Trophoblast cell (in vitro differentiated cells and primary cell): Measurements from ENCODE around the gene GRIK4.

Experiments
- DNase-seq, 2 donors: peaks; one replicate each; pipeline ENCODE4 v3.0.0-alpha.2; 2016
- H2AFZ ChIP-seq: 2 replicates; pipeline ENCODE4 v1.6.1; 2013; ENCODE audit warnings: low read length, moderate library complexity, mild to moderate bottlenecking; ENCODE audit not compliant: insufficient read depth, poor library complexity
- H2AK5ac ChIP-seq: 2 replicates; pipeline ENCODE4 v1.6.1; 2013; ENCODE audit warnings: mild to moderate bottlenecking, low read length
- H2BK120ac ChIP-seq: 2 replicates; pipeline ENCODE4 v1.6.1; 2013; ENCODE audit warnings: low read length, mild to moderate bottlenecking, moderate library complexity; ENCODE audit not compliant: insufficient read depth, poor library complexity
- H2BK12ac ChIP-seq: 2 replicates; pipeline ENCODE4 v1.6.1; 2013; ENCODE audit warnings: mild to moderate bottlenecking, low read length, moderate library complexity
- H2BK5ac ChIP-seq: 2 replicates; pipeline ENCODE4 v1.6.1; 2013; ENCODE audit warnings: low read length, low read depth, moderate library complexity, mild to moderate bottlenecking; ENCODE audit not compliant: poor library complexity
- H3K14ac ChIP-seq: 2 replicates; pipeline ENCODE4 v1.6.1; 2013; ENCODE audit warnings: mild to moderate bottlenecking, low read length
- H3K18ac ChIP-seq: 2 replicates; pipeline ENCODE4 v1.6.1; 2013; ENCODE audit warnings: mild to moderate bottlenecking, low read length
- H3K23ac ChIP-seq: 2 replicates; pipeline ENCODE4 v1.6.1; 2013; ENCODE audit warnings: low read length
- H3K27ac ChIP-seq: 2 replicates; pipeline ENCODE4 v1.5.1; 2013; ENCODE audit warnings: low read depth, mild to moderate bottlenecking, inconsistent platforms, low read length, moderate library complexity
- H3K27me3 ChIP-seq: 2 replicates; pipeline ENCODE4 v1.6.1; 2013; ENCODE audit warnings: inconsistent platforms, mild to moderate bottlenecking, low read length, moderate library complexity; ENCODE audit not compliant: insufficient read depth
- H3K36me3 ChIP-seq, 2 experiments: 1 replicate in 1 of 2; 2 replicates in 1 of 2; pipeline ENCODE4 v1.6.1; 2013; ENCODE audit warnings: low read length in 2 of 2, mild to moderate bottlenecking in 2 of 2, moderate library complexity in 1 of 2; ENCODE audit not compliant: insufficient read depth in 2 of 2, control insufficient read depth in 1 of 2
- H3K4ac ChIP-seq: 2 replicates; pipeline ENCODE4 v1.6.1; 2013; ENCODE audit warnings: low read depth, mild to moderate bottlenecking, low read length, moderate library complexity
- H3K4me1 ChIP-seq, 2 experiments: 1 replicate in 1 of 2; 2 replicates in 1 of 2; pipeline ENCODE4 v1.6.1; 2013; ENCODE audit warnings: low read length in 2 of 2, mild to moderate bottlenecking in 2 of 2, moderate library complexity in 1 of 2; ENCODE audit not compliant: insufficient read depth in 2 of 2, control insufficient read depth in 1 of 2
- H3K4me2 ChIP-seq: 2 replicates; pipeline ENCODE4 v1.6.1; 2013; ENCODE audit warnings: inconsistent platforms, mild to moderate bottlenecking, low read length, moderate library complexity
- H3K4me3 ChIP-seq: 2 replicates; pipeline ENCODE4 v1.5.1; 2013; ENCODE audit warnings: mild to moderate bottlenecking, low read depth, low read length, inconsistent platforms
- H3K79me1 ChIP-seq: one replicate; pipeline ENCODE4 v1.6.1; 2013; ENCODE audit warnings: low read length
- H3K79me2 ChIP-seq: 2 replicates; pipeline ENCODE4 v1.6.1; 2013; ENCODE audit warnings: low read length, mild to moderate bottlenecking; ENCODE audit not compliant: control insufficient read depth, insufficient read depth, poor library complexity
- H3K9ac ChIP-seq: 2 replicates; pipeline ENCODE4 v1.6.1; 2013; ENCODE audit warnings: mild to moderate bottlenecking, low read length
- H3K9me3 ChIP-seq: 2 replicates; pipeline ENCODE4 v1.6.1; 2013; ENCODE audit warnings: low read depth, mild to moderate bottlenecking, control low read depth, inconsistent platforms, low read length; ENCODE audit not compliant: insufficient read depth
- H4K12ac ChIP-seq: 2 replicates; pipeline ENCODE4 v1.6.1; 2013; ENCODE audit warnings: low read depth, mild to moderate bottlenecking, low read length, moderate library complexity
- H4K8ac ChIP-seq: 2 replicates; pipeline ENCODE4 v1.6.1; 2013; ENCODE audit warnings: low read depth, mild to moderate bottlenecking, low read length, moderate library complexity
- H4K91ac ChIP-seq: one replicate; pipeline ENCODE4 v1.6.1; 2013; ENCODE audit warnings: low read depth, mild to moderate bottlenecking, low read length, moderate library complexity
- WGBS: extraction: QIAGEN DNeasy Blood & Tissue Kit; methylation state at CpG from one replicate; pipeline ENCODE4 v1.1.7; 2013; ENCODE audit warnings: missing lambda C conversion rate; ENCODE audit not compliant: insufficient read length, insufficient coverage; ENCODE audit errors: extremely low coverage; 5-methylcytosine and 5-hydroxymethylcytosine counted together

GRIK4 gene

DNA sequence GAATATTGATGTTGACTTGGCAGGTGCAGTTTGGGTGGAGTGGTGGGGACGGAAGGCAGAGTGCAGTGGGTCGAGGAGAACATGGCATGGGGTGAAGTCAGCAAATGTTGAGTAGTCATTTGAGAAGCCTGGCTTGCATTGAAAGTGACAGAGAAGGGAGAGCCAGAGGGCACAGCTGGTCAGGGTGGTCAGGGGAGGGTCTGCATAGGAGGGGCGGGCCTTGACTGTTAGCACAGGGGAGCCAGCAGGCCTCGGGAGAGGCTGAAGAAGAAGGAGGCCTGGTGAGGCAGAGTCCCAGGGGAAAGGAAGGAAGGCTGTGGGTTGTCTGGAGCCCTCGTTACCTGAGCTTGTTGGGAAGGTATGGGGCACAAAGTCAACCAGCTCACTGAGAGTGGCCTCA, 281.6 kb downstream of the GRIK4 start:
- Histone ChIP-seq H2BK12ac (no peak overlapping the region), H3K14ac (no peak overlapping the region), H2BK120ac (no peak overlapping the region), H3K27ac (no peak overlapping the region), H3K4me3 (no peak overlapping the region), H3K4me1 (no peaks in the 10 kb centered on the region), H4K91ac (no peak overlapping the region), H3K79me1 (no peaks in the 10 kb centered on the region), H3K27me3 (no peaks in the 10 kb centered on the region), H2AK5ac (no peak overlapping the region), H4K8ac (no peak overlapping the region), H2BK5ac (no peak overlapping the region), H4K12ac (no peak overlapping the region), H3K79me2 (no peaks in the 10 kb centered on the region), H3K9ac (no peak overlapping the region), H3K36me3 (no peaks in the 10 kb centered on the region), H3K4ac (no peak overlapping the region), H2AFZ (no peak overlapping the region), H3K23ac (no peak overlapping the region), H3K4me2 (no peak overlapping the region), H3K18ac (no peak overlapping the region), H3K9me3 (peaks cover 1% of the 10 kb centered on the region)
- DNase-seq: no peak
- no CpG with 5 or more reads among the region's 5 CpGs for WGBS

- Histone ChIP-seq H2BK120ac (no peak overlapping the region), H3K14ac (no peak overlapping the region), H3K4me1 (no peaks in the 10 kb centered on the region), H3K4ac (no peak overlapping the region), H3K4me2 (no peak overlapping the region), H3K18ac (no peak overlapping the region), H4K91ac (no peak overlapping the region), H3K36me3 (no peaks in the 10 kb centered on the region), H3K9ac (no peak overlapping the region), H3K79me1 (no peaks in the 10 kb centered on the region), H4K8ac (no peak overlapping the region), H3K79me2 (no peaks in the 10 kb centered on the region), H3K27ac (no peak overlapping the region), H2BK5ac (no peak overlapping the region), H3K4me3 (no peak overlapping the region), H3K9me3 (no peaks in the 10 kb centered on the region), H3K27me3 (no peaks in the 10 kb centered on the region), H4K12ac (no peak overlapping the region), H3K23ac (no peak overlapping the region), H2AFZ (no peak overlapping the region), H2BK12ac (no peak overlapping the region), H2AK5ac (no peak overlapping the region)
- 100% methylated on average over 5 of the region's 14 CpGs for WGBS
- DNase-seq: no peak
Measured at GRCh38 chr11:120793806-120794479, 282.4 kb downstream of the GRIK4 start.

DNA sequence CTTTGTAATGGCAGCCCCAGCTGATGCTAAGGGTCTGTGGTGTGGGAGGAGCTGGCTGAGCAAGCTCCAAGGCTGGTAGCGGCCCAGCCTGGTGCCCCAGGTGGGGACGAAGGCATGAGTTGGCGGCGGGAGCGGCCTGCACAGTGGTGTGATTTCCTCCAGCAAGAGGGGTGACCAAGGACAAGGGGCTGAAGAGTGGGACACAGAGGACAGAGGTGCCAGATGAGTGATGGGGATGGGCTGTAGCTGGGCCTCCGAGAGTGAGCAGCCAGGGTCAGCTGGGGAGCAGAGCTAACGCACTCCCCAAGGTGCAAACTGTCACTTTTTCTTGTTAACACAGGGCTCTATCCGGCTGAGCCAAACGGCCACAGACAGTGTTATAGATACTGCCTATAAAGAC, 283.2 kb downstream of the GRIK4 start:
- no peak overlapping the region for H4K8ac ChIP-seq
- no peak overlapping the region for H2AK5ac ChIP-seq
- H3K79me1 ChIP-seq: no peaks in the 10 kb centered on the region
- H3K4me2 ChIP-seq: no peak overlapping the region
- no peak overlapping the region for H2BK120ac ChIP-seq
- no peaks in the 10 kb centered on the region for H3K36me3 ChIP-seq
- no peak for DNase-seq
- WGBS: no CpG with 5 or more reads among the region's 9 CpGs
- H3K9ac ChIP-seq: no peak overlapping the region
- no peaks in the 10 kb centered on the region for H3K9me3 ChIP-seq
- H3K79me2 ChIP-seq: no peaks in the 10 kb centered on the region
- no peak overlapping the region for H3K4me3 ChIP-seq
- no peak overlapping the region for H3K27ac ChIP-seq
- no peak overlapping the region for H4K91ac ChIP-seq
- H3K14ac ChIP-seq: no peak overlapping the region
- H4K12ac ChIP-seq: no peak overlapping the region
- H3K27me3 ChIP-seq: no peaks in the 10 kb centered on the region
- no peak overlapping the region for H2BK5ac ChIP-seq
- H2BK12ac ChIP-seq: no peak overlapping the region
- H3K18ac ChIP-seq: no peak overlapping the region
- no peaks in the 10 kb centered on the region for H3K4me1 ChIP-seq
- H2AFZ ChIP-seq: no peak overlapping the region
- H3K23ac ChIP-seq: no peak overlapping the region
- no peak overlapping the region for H3K4ac ChIP-seq

GRCh38 chr11:120795185-120795584, 283.6 kb downstream of the GRIK4 start:
- Histone ChIP-seq H4K91ac (no peak overlapping the region), H3K9ac (no peak overlapping the region), H3K14ac (no peak overlapping the region), H3K4me2 (no peak overlapping the region), H3K36me3 (no peaks in the 10 kb centered on the region), H3K79me1 (no peaks in the 10 kb centered on the region), H2BK5ac (no peak overlapping the region), H2BK120ac (no peak overlapping the region), H3K23ac (no peak overlapping the region), H2AFZ (no peak overlapping the region), H3K4me3 (no peak overlapping the region), H4K12ac (no peak overlapping the region), H3K9me3 (no peaks in the 10 kb centered on the region), H3K4me1 (no peaks in the 10 kb centered on the region), H3K27ac (no peak overlapping the region), H4K8ac (no peak overlapping the region), H3K79me2 (no peaks in the 10 kb centered on the region), H2AK5ac (no peak overlapping the region), H2BK12ac (no peak overlapping the region), H3K27me3 (no peaks in the 10 kb centered on the region), H3K4ac (no peak overlapping the region), H3K18ac (no peak overlapping the region)
- no CpG with 5 or more reads among the region's 11 CpGs for WGBS
- DNase-seq: no peak
